Endothelial cell of umbilical vein (primary cell): ENCODE measurements around the gene FMO5. TPM values are rescaled to one million over a fixed set of nuclear protein-coding genes. Genes with fewer than 3 reads are reported as not detected.

ENCODE experiments used
- BruUV-seq: library from RNA; stranded (reverse); fragments of 400-500 nt; replicated peaks from 2 replicates; lab custom pipeline; 2021; lab: Mats Ljungman, UMichigan
- CTCF ChIA-PET: fragments of 300-600, 350-600 bp; sonication (Branson Sonifier 250); formaldehyde crosslinking; loops from one replicate; lab custom pipeline; 2021; ENCODE audit warnings: antibody characterized with exemption, inconsistent platforms; lab: Charles Lee
- POLR2A ChIA-PET: fragments of 300-600, 350-600 bp; sonication (Branson Sonifier 250); formaldehyde crosslinking; loops from one replicate; lab custom pipeline; 2021; ENCODE audit warnings: antibody characterized with exemption, inconsistent platforms; lab: Charles Lee
- DNase-seq: peaks from one replicate; pipeline ENCODE4 v3.0.0-alpha.2; 2011; ENCODE audit warnings: low read depth, low spot score
- FAIRE-seq: peaks from 2 replicates; lab custom pipeline; 2011; peaks lifted over from hg19 to GRCh38; lab: Jason Lieb, UNC
- H2AFZ ChIP-seq: 2 replicates; pipeline ENCODE4 v1.6.0; 2012; ENCODE audit warnings: low read depth, low read length, control low read depth, inconsistent platforms
- H3K27ac ChIP-seq: 2 replicates; pipeline ENCODE4 v1.5.1; 2011; ENCODE audit warnings: low read depth, mild to moderate bottlenecking, control low read depth, low read length, moderate library complexity; ENCODE audit not compliant: insufficient read depth
- H3K27me3 ChIP-seq, 2 experiments: 2 replicates each; pipeline versions ENCODE4 v1.6.0 to v1.6.1; 2011; ENCODE audit warnings: low read length in 2 of 2, mixed read lengths in 1 of 2; ENCODE audit not compliant: control insufficient read depth in 2 of 2, insufficient read depth in 2 of 2
- H3K36me3 ChIP-seq, 2 experiments: 2 replicates in 1 of 2; 3 replicates in 1 of 2; pipeline ENCODE4 v1.5.1; 2011; ENCODE audit warnings: low read length in 2 of 2, mild to moderate bottlenecking in 1 of 2, moderate library complexity in 1 of 2; ENCODE audit not compliant: control insufficient read depth in 2 of 2, insufficient read depth in 2 of 2; ENCODE audit errors: extremely low read depth in 1 of 2
- H3K4me1 ChIP-seq: 3 replicates; pipeline ENCODE4 v1.5.1; 2011; ENCODE audit warnings: mild to moderate bottlenecking, low read length; ENCODE audit not compliant: control insufficient read depth, insufficient read depth; ENCODE audit errors: extremely low read depth
- H3K4me2 ChIP-seq: 2 replicates; pipeline ENCODE4 v1.6.1; 2011; ENCODE audit warnings: low read length, control low read depth, mixed read lengths; ENCODE audit not compliant: insufficient read depth
- H3K4me3 ChIP-seq, 3 experiments: fragments of 200-600 bp in 1 of 3; sonication (generic), shearing (Covaris generic) in 1 of 3; replicated peaks in 1 of 3; 2 replicates each; pipeline ENCODE4 v1.5.1; 2011 to 2016; ENCODE audit warnings: control low read depth in 3 of 3, low read length in 3 of 3, mild to moderate bottlenecking in 2 of 3, inconsistent platforms in 1 of 3, low read depth in 1 of 3, moderate library complexity in 1 of 3; ENCODE audit not compliant: insufficient read depth in 1 of 3
- H3K79me2 ChIP-seq: 2 replicates; pipeline ENCODE4 v1.6.0; 2012; ENCODE audit warnings: low read length, inconsistent platforms; ENCODE audit not compliant: control insufficient read depth, insufficient read depth
- H3K9ac ChIP-seq: replicated peaks from 2 replicates; pipeline ENCODE3; 2011; ENCODE audit warnings: low read length, control low read depth; ENCODE audit not compliant: insufficient read depth; ENCODE audit errors: extremely low read depth
- H3K9me1 ChIP-seq: replicated peaks from 3 replicates; pipeline ENCODE4 v1.6.0; 2011; ENCODE audit warnings: mild to moderate bottlenecking, low read length; ENCODE audit not compliant: control insufficient read depth, insufficient read depth; ENCODE audit errors: extremely low read depth
- H3K9me3 ChIP-seq: replicated peaks from 2 replicates; pipeline ENCODE4 v1.5.1; 2012; ENCODE audit warnings: low read length, inconsistent platforms; ENCODE audit not compliant: control insufficient read depth, insufficient read depth
- H4K20me1 ChIP-seq: replicated peaks from 2 replicates; pipeline ENCODE3; 2011; ENCODE audit warnings: mild to moderate bottlenecking, low read length; ENCODE audit not compliant: control insufficient read depth, insufficient read depth; ENCODE audit errors: extremely low read depth
- CTCF ChIP-seq, 2 donors: IDR thresholded peaks; 1 replicate in 1 of 2; 2 replicates in 1 of 2; pipeline ENCODE4 v1.5.1; 2011; ENCODE audit warnings: low read length in 2 of 2, mild to moderate bottlenecking in 2 of 2, moderate library complexity in 2 of 2, control low read depth in 1 of 2, inconsistent platforms in 1 of 2, low read depth in 1 of 2; ENCODE audit not compliant: insufficient read depth in 1 of 2; ENCODE audit errors: extremely low read depth in 1 of 2
- EZH2 ChIP-seq: IDR thresholded peaks from 2 replicates; pipeline ENCODE4 v1.6.1; 2012; ENCODE audit warnings: borderline replicate concordance, low read depth, mild to moderate bottlenecking, moderate library complexity, low read length, inconsistent platforms; ENCODE audit not compliant: severe bottlenecking
- FOS ChIP-seq: IDR thresholded peaks from 2 replicates; pipeline ENCODE4 v1.6.1; 2011; ENCODE audit warnings: mild to moderate bottlenecking, low read length, moderate library complexity, borderline replicate concordance; ENCODE audit not compliant: insufficient read depth
- GATA2 ChIP-seq: IDR thresholded peaks from 2 replicates; pipeline ENCODE4 v1.7.0; 2011; ENCODE audit warnings: low read depth, mild to moderate bottlenecking, moderate library complexity, mixed read lengths, low read length; ENCODE audit not compliant: insufficient read length, insufficient read depth
- JUN ChIP-seq: IDR thresholded peaks from 2 replicates; pipeline ENCODE4 v1.6.1; 2011; ENCODE audit warnings: borderline replicate concordance, low read depth; ENCODE audit not compliant: insufficient read length, insufficient read depth
- MAX ChIP-seq: IDR thresholded peaks from 2 replicates; pipeline ENCODE4 v1.6.1; 2011; ENCODE audit not compliant: insufficient read depth, insufficient read length
- MYC ChIP-seq: IDR thresholded peaks from one replicate; pipeline ENCODE4 v1.6.1; 2011; ENCODE audit warnings: mild to moderate bottlenecking, low read depth, low read length
- POLR2A ChIP-seq: IDR thresholded peaks from 2 replicates; pipeline ENCODE4 v1.6.1; 2012; ENCODE audit warnings: low read depth, mild to moderate bottlenecking, control low read depth, low read length
- POLR2AphosphoS5 ChIP-seq: IDR thresholded peaks from 2 replicates; pipeline ENCODE4 v1.6.1; 2012; ENCODE audit warnings: low read depth, mild to moderate bottlenecking, control low read depth, low read length, moderate library complexity; ENCODE audit not compliant: insufficient read depth
- dilution Hi-C: fragments of 300-500 bp; cut with MboI; formaldehyde crosslinking; loops from one replicate; pipeline ENCODE4 v1.15.0; 2019; ENCODE audit warnings: low sequenced_read_pairs; ENCODE audit not compliant: extremely low pct_ligation_motif_present
- intact Hi-C: fragments of 100-400 bp; cut with micrococcal nuclease; formaldehyde crosslinking; loops from one replicate; pipeline ENCODE4 v1.10.0; 2022
- polyA plus RNA-seq, 4 experiments: library from polyadenylated mRNA; depleted of rRNA in 3 of 4; stranded (reverse) in 3 of 4; unstranded in 1 of 4; fragments of >200 nt; gene quantifications; 2 replicates each; pipeline versions ENCODE4 v1.2.1 to v1.2.3, GENCODE V29; 2011 to 2012; ENCODE audit warnings: missing spikeins in 1 of 4
- total RNA-seq: library from RNA; stranded (reverse); gene quantifications from 2 replicates; pipeline ENCODE4 v1.2.3, GENCODE V29; 2021

The FMO5 gene
- total and polyA plus RNA-seq, 2 donors (not counting 3 experiments of a cell fraction or from before 2014, with no cell fraction given) = 0.48 to 0.60 TPM

- dilution Hi-C loops = no loop called here
Observed at GRCh38 chr1:147204080-147204479, 21.1 kb downstream of the FMO5 start.

GRCh38 chr1:147202576-147202975 lies 22.6 kb downstream of the FMO5 start:
- POLR2A ChIA-PET = no interaction called here
- no peak overlapping the region for H2AFZ ChIP-seq
- no peaks in the 10 kb centered on the region for H3K27me3 ChIP-seq
- BruUV-seq = no TSS peak
- no peak for DNase-seq
- H3K36me3 ChIP-seq = no peaks in the 10 kb centered on the region
- no peak overlapping the region for H3K4me2 ChIP-seq
- H3K9me1 ChIP-seq = no peaks in the 10 kb centered on the region
- H3K9ac ChIP-seq = no peak overlapping the region
- CTCF ChIA-PET = no interaction called here
- no peaks in the 10 kb centered on the region for H3K9me3 ChIP-seq
- no peaks in the 10 kb centered on the region for H3K79me2 ChIP-seq
- dilution Hi-C loops (no loop called here), intact Hi-C loops (no loop called here)
- TF ChIP-seq POLR2A (no peak), POLR2AphosphoS5 (no peak), JUN (no peak), CTCF (IDR thresholded peaks at IDR 0.05; ENCODE audit: extremely low read depth in 1 of 2, insufficient read depth in 1 of 2, low read depth in 1 of 2, low read length in 2 of 2) (no peak), GATA2 (no peak), FOS (no peak), MYC (no peak), EZH2 (no peak), MAX (no peak)
- no peak overlapping the region for H3K4me3 ChIP-seq
- no peak for FAIRE-seq
- no peaks in the 10 kb centered on the region for H3K4me1 ChIP-seq
- H4K20me1 ChIP-seq = no peaks in the 10 kb centered on the region
- H3K27ac ChIP-seq = no peak overlapping the region

More at GRCh38 chr1:147204080-147204479, 21.1 kb downstream of the FMO5 start:
- FAIRE-seq = no peak
- intact Hi-C loops = no loop called here
- no peaks in the 10 kb centered on the region for H4K20me1 ChIP-seq
- CTCF ChIA-PET = no interaction called here
- no peak overlapping the region for H3K4me3 ChIP-seq
- no TSS peak for BruUV-seq
- H3K79me2 ChIP-seq = no peaks in the 10 kb centered on the region
- H3K9me3 ChIP-seq = no peaks in the 10 kb centered on the region
- H2AFZ ChIP-seq = no peak overlapping the region
- no peak overlapping the region for H3K9ac ChIP-seq
- no peak for DNase-seq
- H3K4me1 ChIP-seq = no peaks in the 10 kb centered on the region
- TF ChIP-seq CTCF (IDR thresholded peaks at IDR 0.05; ENCODE audit: extremely low read depth in 1 of 2, insufficient read depth in 1 of 2, low read depth in 1 of 2, low read length in 2 of 2) = no peak
- H3K9me1 ChIP-seq = no peaks in the 10 kb centered on the region
- POLR2A ChIA-PET = no interaction called here
- no peak overlapping the region for H3K4me2 ChIP-seq
- H3K36me3 ChIP-seq = no peaks in the 10 kb centered on the region
- H3K27ac ChIP-seq = no peak overlapping the region
- no peaks in the 10 kb centered on the region for H3K27me3 ChIP-seq
